ENCODE measurements around the gene CAMTA1.

CAMTA1 gene

GRCh38 chr1:6868660-6869380 lies 83.6 kb downstream of the CAMTA1 start:
- Histone ChIP-seq H3K9ac (ENCODE audit: low read length) (no peak overlapping the region), H3K4me3 (ENCODE audit: insufficient read depth, low read length, poor library complexity, severe bottlenecking) (no peak overlapping the region), H3K79me2 (ENCODE audit: insufficient read depth, low read length) (no peaks in the 10 kb centered on the region), H4K20me1 (ENCODE audit: low read depth, low read length) (no peaks in the 10 kb centered on the region; the same call in 1 of the 2 replicates), H3K4me2 (ENCODE audit: low read depth, low read length, poor library complexity, severe bottlenecking) (no peak overlapping the region), H3K9me3 (ENCODE audit: insufficient read depth, low read length) (no peaks in the 10 kb centered on the region), H3K27ac (ENCODE audit: low read depth, low read length) (no peak overlapping the region), H3K9me2 (replicated peaks; ENCODE audit: insufficient read depth, low read length) (no peaks in the 10 kb centered on the region), H3F3A (ENCODE audit: insufficient read depth) (no peaks in the 10 kb centered on the region), H2AFZ (ENCODE audit: low read depth, low read length, severe bottlenecking) (no peak overlapping the region), H3K36me3 (ENCODE audit: low read length) (no peaks in the 10 kb centered on the region), H3K27me3 (ENCODE audit: low read length) (no peaks in the 10 kb centered on the region)
- TF ChIP-seq EZH2phosphoT487 (conservative IDR thresholded peaks at IDR 0.05; ENCODE audit: low read length) (no peak), CTCF (IDR thresholded peaks at IDR 0.05; ENCODE audit: insufficient read depth, low read length, poor library complexity, severe bottlenecking) (no peak)

GRCh38 chr1:6869545-6869944 lies 84.3 kb downstream of the CAMTA1 start:
- H4K20me1 ChIP-seq (ENCODE audit: low read depth, low read length): no peaks in the 10 kb centered on the region; the same call in 1 of the 2 replicates
- H3K27me3 ChIP-seq (ENCODE audit: low read length): no peaks in the 10 kb centered on the region
- H3K9me3 ChIP-seq (ENCODE audit: insufficient read depth, low read length): no peaks in the 10 kb centered on the region
- H3K36me3 ChIP-seq (ENCODE audit: low read length): no peaks in the 10 kb centered on the region
- H3K27ac ChIP-seq (ENCODE audit: low read depth, low read length): no peak overlapping the region
- H3F3A ChIP-seq (ENCODE audit: insufficient read depth): no peaks in the 10 kb centered on the region
- H3K9ac ChIP-seq (ENCODE audit: low read length): no peak overlapping the region
- no peak overlapping the region for H2AFZ ChIP-seq (ENCODE audit: low read depth, low read length, severe bottlenecking)
- TF ChIP-seq EZH2phosphoT487 (conservative IDR thresholded peaks at IDR 0.05; ENCODE audit: low read length) (no peak), CTCF (IDR thresholded peaks at IDR 0.05; ENCODE audit: insufficient read depth, low read length, poor library complexity, severe bottlenecking) (no peak)
- H3K9me2 ChIP-seq (replicated peaks; ENCODE audit: insufficient read depth, low read length): no peaks in the 10 kb centered on the region
- no peak overlapping the region for H3K4me2 ChIP-seq (ENCODE audit: low read depth, low read length, poor library complexity, severe bottlenecking)
- H3K79me2 ChIP-seq (ENCODE audit: insufficient read depth, low read length): no peaks in the 10 kb centered on the region
- no peak overlapping the region for H3K4me3 ChIP-seq (ENCODE audit: insufficient read depth, low read length, poor library complexity, severe bottlenecking)

- H3K27me3 ChIP-seq (ENCODE audit: low read length): no peaks in the 10 kb centered on the region
- H3K4me3 ChIP-seq (ENCODE audit: insufficient read depth, low read length, poor library complexity, severe bottlenecking): no peak overlapping the region
- no peak overlapping the region for H3K4me2 ChIP-seq (ENCODE audit: low read depth, low read length, poor library complexity, severe bottlenecking)
- no peak overlapping the region for H3K27ac ChIP-seq (ENCODE audit: low read depth, low read length)
- no peak overlapping the region for H2AFZ ChIP-seq (ENCODE audit: low read depth, low read length, severe bottlenecking)
- no peak for TF ChIP-seq EZH2phosphoT487 (conservative IDR thresholded peaks at IDR 0.05; ENCODE audit: low read length)
- TF ChIP-seq CTCF (IDR thresholded peaks at IDR 0.05; ENCODE audit: insufficient read depth, low read length, poor library complexity, severe bottlenecking): no peak
- H3K9ac ChIP-seq (ENCODE audit: low read length): no peak overlapping the region
- no peaks in the 10 kb centered on the region for H3K9me3 ChIP-seq (ENCODE audit: insufficient read depth, low read length)
- H3K79me2 ChIP-seq (ENCODE audit: insufficient read depth, low read length): no peaks in the 10 kb centered on the region
- H3K36me3 ChIP-seq (ENCODE audit: low read length): no peaks in the 10 kb centered on the region
- H3F3A ChIP-seq (ENCODE audit: insufficient read depth): no peaks in the 10 kb centered on the region
- H3K9me2 ChIP-seq (replicated peaks; ENCODE audit: insufficient read depth, low read length): no peaks in the 10 kb centered on the region
- no peaks in the 10 kb centered on the region; the same call in 1 of the 2 replicates for H4K20me1 ChIP-seq (ENCODE audit: low read depth, low read length)
These were observed 84.8 kb downstream of the CAMTA1 start for GRCh38 chr1:6870086-6870485.

Data from SU-DHL-6 (cell line).